Measurements from ENCODE around the gene ZFY. TPM values are rescaled to one million over a fixed set of nuclear protein-coding genes. Genes with fewer than 3 reads are reported as not detected.
"Not testable (repeated sequence)": the region's sequence is repeated elsewhere in the genome, so short reads cannot be mapped to it uniquely, and the experiment has no call there.

The ZFY gene
- total and polyA plus RNA-seq, 12 donors = 0.32 to 29.8 (median 13.1) TPM; not detected in 6

DNA sequence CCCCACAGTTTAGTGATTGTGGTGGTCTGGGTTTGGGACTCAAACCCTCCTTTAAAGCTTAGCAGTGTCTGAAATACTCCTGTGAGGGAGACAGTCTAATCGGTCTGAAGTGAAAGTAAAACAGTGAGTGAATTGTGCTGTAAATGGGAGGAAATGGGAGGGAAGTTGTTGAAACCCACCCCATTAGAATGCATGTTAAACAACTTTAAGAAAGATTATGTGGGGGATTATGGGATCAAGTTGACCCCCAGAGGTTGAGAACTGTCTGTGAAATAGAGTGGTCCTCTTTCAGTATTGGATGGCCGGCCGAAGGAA, 68.3 kb downstream of the ZFY start:
- no peaks in the 10 kb centered on the region for H3K36me3 ChIP-seq (replicated peaks in 1 of 2)
- TF ChIP-seq CTCF (IDR thresholded peaks at IDR 0.05) = no peak
- TF ChIP-seq POLR2A (IDR thresholded peaks at IDR 0.05) = no peak
- H3K27ac ChIP-seq = peak overlapping the region in 2 of 5 donors; percentile 49 to 78
- no peaks in the 10 kb centered on the region for H3K9me3 ChIP-seq (replicated peaks in 1 of 3)
- H3K4me3 ChIP-seq = peak overlapping the region in 2 of 4 donors; percentile 9 to 51
- H3K27me3 ChIP-seq = no peaks in the 10 kb centered on the region
- DNase-seq = no peak
- no peaks in the 10 kb centered on the region for H3K4me1 ChIP-seq (replicated peaks in 1 of 2)
- intact Hi-C loops (cut with DNase I) = no loop called here
- 0% methylated on average over 3 of the region's 3 CpGs; no CpG with 5 or more reads in 2 of the 4 donors for WGBS, 4 donors

DNA sequence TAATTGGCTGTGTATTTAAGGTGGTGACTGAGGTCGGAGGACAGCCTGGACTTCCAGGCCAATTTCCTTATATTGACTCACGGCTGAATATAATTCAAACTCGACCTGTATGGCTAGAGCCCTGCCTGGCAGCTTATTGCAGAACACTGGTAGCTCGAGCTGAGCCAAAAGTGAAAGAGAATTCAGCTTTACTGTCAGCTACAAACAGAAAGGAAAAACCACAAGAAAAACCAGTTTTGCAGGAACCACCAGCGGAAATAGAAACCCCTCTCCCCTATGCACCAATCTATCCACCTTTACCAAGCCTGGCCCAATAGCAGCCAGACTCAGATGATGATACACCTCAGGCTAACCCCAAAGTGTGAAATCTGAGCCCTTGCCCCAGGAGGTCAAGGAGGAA, 68.7 kb downstream of the ZFY start:
- WGBS, 4 donors = 0 to 1% methylated on average over 5 of the region's 5 CpGs; no CpG with 5 or more reads in 2 of the 4 donors
- Histone ChIP-seq H3K36me3 (replicated peaks in 1 of 2) (no peaks in the 10 kb centered on the region), H3K27ac (peak overlapping the region in 2 of 5 donors; percentile 49 to 78), H3K4me3 (peak overlapping the region in 1 of 4 donors; percentile 9), H3K4me1 (replicated peaks in 1 of 2) (no peaks in the 10 kb centered on the region), H3K27me3 (no peaks in the 10 kb centered on the region), H3K9me3 (replicated peaks in 1 of 3) (no peaks in the 10 kb centered on the region)
- TF ChIP-seq POLR2A (IDR thresholded peaks at IDR 0.05) (no peak), CTCF (IDR thresholded peaks at IDR 0.05) (no peak)
- peak in 2 of 7 donors; percentile 31 to 53 for DNase-seq
- intact Hi-C loops (cut with DNase I) = no loop called here

DNA sequence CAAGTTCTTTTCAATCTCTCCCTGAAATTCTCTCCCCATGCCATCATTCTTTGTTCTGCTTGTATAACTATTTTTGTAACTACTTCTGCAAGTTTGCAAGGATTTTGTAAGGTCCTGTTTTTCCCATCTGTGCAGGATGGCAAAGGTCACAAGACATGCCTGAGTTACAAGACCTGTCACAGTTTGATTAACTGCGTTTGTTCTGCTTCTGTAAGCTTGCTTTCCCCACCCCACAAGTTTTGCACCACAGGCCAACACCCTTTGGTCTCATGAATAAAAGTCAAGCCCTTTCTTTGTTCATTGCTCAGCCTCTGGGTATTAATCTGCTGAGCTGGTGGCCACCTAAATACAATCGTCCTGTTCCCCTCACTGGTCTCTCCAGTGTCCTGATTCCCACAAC, 70.8 kb downstream of the ZFY start:
- intact Hi-C loops (cut with DNase I); H3K27ac ChIP-seq; H3K27me3 ChIP-seq; H3K4me1 ChIP-seq (replicated peaks in 1 of 2); H3K4me3 ChIP-seq; DNase-seq; H3K36me3 ChIP-seq (replicated peaks in 1 of 2); H3K9me3 ChIP-seq (replicated peaks in 1 of 3): not testable (repeated sequence)
- WGBS, 4 donors = 51 to 55% methylated on average over 2 of the region's 2 CpGs; no CpG with 5 or more reads in 2 of the 4 donors

DNA sequence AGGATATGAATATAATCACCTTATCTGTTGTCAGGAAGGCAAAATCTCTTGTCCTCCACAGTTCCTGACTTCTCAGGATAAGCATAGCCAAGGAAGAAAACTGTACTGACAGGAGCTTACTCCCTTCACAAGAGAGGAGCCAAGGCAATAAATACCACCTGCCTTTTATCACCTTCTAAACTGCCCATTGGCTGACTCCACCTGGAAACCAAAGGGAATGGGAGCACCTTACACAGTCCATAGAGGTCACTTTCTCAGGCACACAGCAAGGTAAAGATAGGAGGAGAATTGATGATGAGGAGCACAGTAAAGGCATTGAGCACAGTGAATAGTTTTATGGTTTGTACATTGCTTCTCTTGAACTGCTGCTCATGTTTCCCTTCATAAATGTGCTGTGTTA, 72.8 kb downstream of the ZFY start:
- H3K27ac ChIP-seq = no peak overlapping the region
- H3K4me3 ChIP-seq = no peak overlapping the region
- no peaks in the 10 kb centered on the region for H3K4me1 ChIP-seq (replicated peaks in 1 of 2)
- no peaks in the 10 kb centered on the region for H3K36me3 ChIP-seq (replicated peaks in 1 of 2)
- no peak for DNase-seq
- TF ChIP-seq POLR2A (IDR thresholded peaks at IDR 0.05) (no peak), CTCF (IDR thresholded peaks at IDR 0.05) (no peak)
- no peaks in the 10 kb centered on the region for H3K27me3 ChIP-seq
- intact Hi-C loops (cut with DNase I) = no loop called here
- H3K9me3 ChIP-seq (replicated peaks in 1 of 3) = no peaks in the 10 kb centered on the region

- DNase-seq = no peak
- WGBS, 4 donors = 67 to 78% methylated on average over 4 of the region's 4 CpGs; no CpG with 5 or more reads in 2 of the 4 donors
- intact Hi-C loops (cut with DNase I) = no loop called here
Observed at GRCh38 chrY:3012226-3012625, 77.0 kb downstream of the ZFY start.

More at GRCh38 chrY:3012226-3012625, 77.0 kb downstream of the ZFY start:
- Histone ChIP-seq H3K4me1 (replicated peaks in 1 of 2) (no peaks in the 10 kb centered on the region), H3K36me3 (replicated peaks in 1 of 2) (no peaks in the 10 kb centered on the region), H3K27me3 (no peaks in the 10 kb centered on the region), H3K4me3 (no peak overlapping the region), H3K9me3 (replicated peaks in 1 of 3) (no peaks in the 10 kb centered on the region), H3K27ac (no peak overlapping the region)
- TF ChIP-seq POLR2A (IDR thresholded peaks at IDR 0.05) = no peak
- no peak for TF ChIP-seq CTCF (IDR thresholded peaks at IDR 0.05)
